Astrocyte (in vitro differentiated cells and primary cell): ENCODE results near the gene ARRB1. TPM values are rescaled to one million over a fixed set of nuclear protein-coding genes. Genes with fewer than 3 reads are reported as not detected.

Experiments
- DNase-seq: peaks from one replicate; pipeline ENCODE4 v3.0.0-alpha.2; 2010; ENCODE audit warnings: low read depth
- FAIRE-seq: peaks from 2 replicates; lab custom pipeline; 2011; peaks lifted over from hg19 to GRCh38; lab: Jason Lieb, UNC
- H2AFZ ChIP-seq: 2 replicates; pipeline ENCODE4 v1.6.0; 2012; ENCODE audit warnings: low read depth, low read length, inconsistent platforms
- H3K27ac ChIP-seq: 2 replicates; pipeline ENCODE4 v1.5.1; 2011; ENCODE audit warnings: low read depth, low read length, inconsistent platforms
- H3K27me3 ChIP-seq: 2 replicates; pipeline ENCODE4 v1.6.0; 2011; ENCODE audit warnings: low read length, inconsistent platforms; ENCODE audit not compliant: insufficient read depth
- H3K36me3 ChIP-seq: 2 replicates; pipeline ENCODE4 v1.5.1; 2011; ENCODE audit warnings: low read length, inconsistent platforms; ENCODE audit not compliant: insufficient read depth
- H3K4me1 ChIP-seq: 2 replicates; pipeline ENCODE4 v1.5.1; 2011; ENCODE audit warnings: low read length, inconsistent platforms; ENCODE audit not compliant: insufficient read depth
- H3K4me2 ChIP-seq: 2 replicates; pipeline ENCODE4 v1.6.0; 2012; ENCODE audit warnings: low read length, inconsistent platforms
- H3K4me3 ChIP-seq: 2 replicates; pipeline ENCODE4 v1.5.1; 2011; ENCODE audit warnings: low read depth, mild to moderate bottlenecking, low read length, inconsistent platforms; ENCODE audit not compliant: insufficient read depth
- H3K79me2 ChIP-seq: 2 replicates; pipeline ENCODE4 v1.6.0; 2012; ENCODE audit warnings: mild to moderate bottlenecking, low read length, inconsistent platforms; ENCODE audit not compliant: insufficient read depth
- H3K9ac ChIP-seq: 2 replicates; pipeline ENCODE4 v1.6.0; 2012; ENCODE audit warnings: mild to moderate bottlenecking, low read length, inconsistent platforms
- H3K9me3 ChIP-seq: 2 replicates; pipeline ENCODE4 v1.5.1; 2012; ENCODE audit warnings: low read depth, mild to moderate bottlenecking, low read length, inconsistent platforms; ENCODE audit not compliant: insufficient read depth
- H4K20me1 ChIP-seq: 2 replicates; pipeline ENCODE4 v1.6.0; 2012; ENCODE audit warnings: low read length, inconsistent platforms; ENCODE audit not compliant: insufficient read depth
- H3K27ac Mint-ChIP-seq: one replicate; pipeline ENCODE4 v1.8.0; 2021; ENCODE audit warnings: mild to moderate bottlenecking, mixed read lengths; ENCODE audit not compliant: unreplicated experiment
- H3K27me3 Mint-ChIP-seq: one replicate; pipeline ENCODE4 v1.8.0; 2021; ENCODE audit warnings: low read depth, mixed read lengths; ENCODE audit not compliant: unreplicated experiment
- H3K36me3 Mint-ChIP-seq: one replicate; pipeline ENCODE4 v1.8.0; 2021; ENCODE audit warnings: low read depth, mixed read lengths; ENCODE audit not compliant: unreplicated experiment
- H3K4me1 Mint-ChIP-seq: one replicate; pipeline ENCODE4 v1.8.0; 2021; ENCODE audit warnings: low read depth, mixed read lengths; ENCODE audit not compliant: unreplicated experiment
- H3K4me3 Mint-ChIP-seq: one replicate; pipeline ENCODE4 v1.8.0; 2021; ENCODE audit warnings: mild to moderate bottlenecking, moderate library complexity, mixed read lengths; ENCODE audit not compliant: unreplicated experiment
- H3K9me3 Mint-ChIP-seq: one replicate; pipeline ENCODE4 v1.8.0; 2021; ENCODE audit warnings: mild to moderate bottlenecking, mixed read lengths; ENCODE audit not compliant: unreplicated experiment
- EZH2 ChIP-seq: IDR thresholded peaks from 2 replicates; pipeline ENCODE4 v1.6.1; 2012; ENCODE audit warnings: mild to moderate bottlenecking, low read length, inconsistent platforms; ENCODE audit not compliant: insufficient read depth
- total RNA-seq: library from RNA; stranded (reverse); gene quantifications from 2 replicates; pipeline ENCODE4 v1.2.1, GENCODE V29; 2021
- TF ChIP-seq, protein P1 (sequence below): IDR thresholded peaks from 2 replicates; pipeline ENCODE4 v1.5.1; 2011; ENCODE audit warnings: low read depth, mild to moderate bottlenecking, inconsistent platforms, low read length, moderate library complexity; ENCODE audit not compliant: insufficient read depth

ARRB1 gene
- total RNA-seq, 1 donor from 2014 or later = 28.5 TPM

DNA sequence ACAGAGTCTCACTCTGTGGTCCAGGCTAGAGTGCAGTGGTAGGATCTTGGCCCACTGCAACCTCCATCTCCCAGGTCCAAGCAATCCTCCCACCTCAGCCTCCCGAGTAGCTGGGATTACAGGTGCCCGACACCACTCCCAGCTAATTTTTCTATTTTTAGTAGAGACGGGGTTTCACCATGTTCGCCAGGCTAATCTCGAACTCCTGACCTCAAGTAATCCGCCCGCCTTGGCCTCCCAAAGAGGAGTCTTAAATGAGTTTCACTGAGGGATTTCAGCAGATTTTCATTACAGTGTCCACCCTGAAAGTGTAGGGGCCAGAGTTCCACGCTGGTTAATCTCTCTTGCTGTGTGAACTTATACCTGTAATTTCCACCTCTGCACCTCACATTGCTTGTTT is 47.4 kb upstream of the ARRB1 start:
- H3K9ac ChIP-seq = no peak overlapping the region
- H3K4me1 ChIP-seq = peaks cover 26% of the 10 kb centered on the region
- H3K4me3 ChIP-seq = no peak overlapping the region
- H3K9me3 ChIP-seq = no peaks in the 10 kb centered on the region
- no peak overlapping the region for H3K27ac Mint-ChIP-seq
- H3K79me2 ChIP-seq = peaks cover 46% of the 10 kb centered on the region
- peaks cover 24% of the 10 kb centered on the region for H3K4me1 Mint-ChIP-seq
- H3K27me3 ChIP-seq = no peaks in the 10 kb centered on the region
- H3K27me3 Mint-ChIP-seq = no peaks in the 10 kb centered on the region
- peak overlapping the region; percentile 57 for H2AFZ ChIP-seq
- FAIRE-seq (no peak), DNase-seq (no peak)
- H3K36me3 ChIP-seq = peaks cover 30% of the 10 kb centered on the region
- peak overlapping the region; percentile 98 for H3K4me3 Mint-ChIP-seq
- H3K27ac ChIP-seq = no peak overlapping the region
- H4K20me1 ChIP-seq = peaks cover 42% of the 10 kb centered on the region
- no peaks in the 10 kb centered on the region for H3K9me3 Mint-ChIP-seq
- peaks cover 27% of the 10 kb centered on the region for H3K36me3 Mint-ChIP-seq
- TF ChIP-seq EZH2 = no peak
- TF ChIP-seq, protein P1, sequence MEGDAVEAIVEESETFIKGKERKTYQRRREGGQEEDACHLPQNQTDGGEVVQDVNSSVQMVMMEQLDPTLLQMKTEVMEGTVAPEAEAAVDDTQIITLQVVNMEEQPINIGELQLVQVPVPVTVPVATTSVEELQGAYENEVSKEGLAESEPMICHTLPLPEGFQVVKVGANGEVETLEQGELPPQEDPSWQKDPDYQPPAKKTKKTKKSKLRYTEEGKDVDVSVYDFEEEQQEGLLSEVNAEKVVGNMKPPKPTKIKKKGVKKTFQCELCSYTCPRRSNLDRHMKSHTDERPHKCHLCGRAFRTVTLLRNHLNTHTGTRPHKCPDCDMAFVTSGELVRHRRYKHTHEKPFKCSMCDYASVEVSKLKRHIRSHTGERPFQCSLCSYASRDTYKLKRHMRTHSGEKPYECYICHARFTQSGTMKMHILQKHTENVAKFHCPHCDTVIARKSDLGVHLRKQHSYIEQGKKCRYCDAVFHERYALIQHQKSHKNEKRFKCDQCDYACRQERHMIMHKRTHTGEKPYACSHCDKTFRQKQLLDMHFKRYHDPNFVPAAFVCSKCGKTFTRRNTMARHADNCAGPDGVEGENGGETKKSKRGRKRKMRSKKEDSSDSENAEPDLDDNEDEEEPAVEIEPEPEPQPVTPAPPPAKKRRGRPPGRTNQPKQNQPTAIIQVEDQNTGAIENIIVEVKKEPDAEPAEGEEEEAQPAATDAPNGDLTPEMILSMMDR = no peak
- H3K4me2 ChIP-seq = no peak overlapping the region

DNA sequence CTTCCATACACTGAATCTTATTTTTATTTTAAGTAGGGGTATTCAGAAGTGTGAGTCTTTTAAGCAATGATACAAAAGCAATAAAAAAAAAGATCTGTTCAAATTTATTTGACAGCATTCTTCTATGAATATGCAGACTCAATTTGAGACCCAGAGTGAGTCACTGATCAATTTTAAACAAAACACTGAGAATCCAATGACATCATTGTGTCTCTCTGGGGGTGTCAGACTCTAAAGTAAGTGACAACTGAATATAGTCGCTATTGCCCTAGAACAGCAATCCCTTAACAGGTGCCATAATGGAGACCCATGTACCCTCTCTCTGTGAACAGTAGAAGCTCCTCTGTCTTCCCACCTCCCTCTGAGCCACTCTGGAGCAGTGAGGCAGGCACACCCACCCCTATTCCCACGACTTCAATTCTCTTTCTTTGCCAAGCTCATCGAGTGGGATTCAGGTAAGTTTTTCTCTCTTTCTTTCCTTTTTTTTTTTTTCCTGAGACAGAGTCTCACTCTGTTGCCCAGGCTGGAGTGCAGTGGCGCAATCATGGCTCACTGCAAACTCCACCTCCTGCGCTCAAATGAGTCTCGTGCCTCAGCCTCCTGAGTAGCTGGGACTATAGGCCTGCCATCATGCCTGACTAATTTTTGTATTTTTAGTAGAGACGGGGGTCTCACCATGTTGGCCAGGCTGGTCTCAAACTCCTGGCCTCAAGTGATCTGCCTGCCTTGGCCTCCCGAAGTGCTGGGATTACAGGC is 42.8 kb upstream of the ARRB1 start:
- Histone ChIP-seq H3K9ac (no peak overlapping the region), H3K36me3 (no peaks in the 10 kb centered on the region), H3K79me2 (peaks cover under 1% of the 10 kb centered on the region), H3K27ac (no peak overlapping the region), H2AFZ (no peak overlapping the region), H4K20me1 (no peaks in the 10 kb centered on the region), H3K4me3 (no peak overlapping the region), H3K9me3 (no peaks in the 10 kb centered on the region), H3K4me1 (no peaks in the 10 kb centered on the region), H3K4me2 (no peak overlapping the region), H3K27me3 (peaks cover 5% of the 10 kb centered on the region)
- Mint-ChIP-seq H3K4me1 (no peaks in the 10 kb centered on the region), H3K9me3 (no peaks in the 10 kb centered on the region), H3K4me3 (no peak overlapping the region), H3K27ac (no peak overlapping the region), H3K36me3 (peaks cover 2% of the 10 kb centered on the region), H3K27me3 (no peaks in the 10 kb centered on the region)
- TF ChIP-seq, protein P1 = no peak
- no peak for TF ChIP-seq EZH2
- no peak for DNase-seq
- no peak for FAIRE-seq

DNA sequence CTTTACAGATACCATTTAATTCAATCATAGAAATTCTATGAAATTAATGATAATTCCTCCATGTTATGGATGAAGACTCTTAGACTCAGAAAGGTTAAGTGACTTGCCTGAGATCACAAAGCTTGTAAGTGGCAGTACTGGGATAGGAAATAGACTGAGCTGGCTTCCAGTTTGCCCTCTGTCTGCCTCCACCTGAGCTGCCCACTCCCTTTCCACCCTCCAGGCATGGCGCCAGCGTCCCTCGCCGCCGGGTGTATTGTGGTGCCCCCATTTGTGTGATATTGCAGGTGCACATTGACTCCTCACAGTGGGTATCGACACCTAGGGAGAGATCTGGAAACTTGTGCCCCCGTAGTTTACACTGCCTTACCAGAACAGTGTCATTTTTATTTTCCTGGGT is 38.5 kb upstream of the ARRB1 start:
- FAIRE-seq = no peak

More for the DNA sequence above, 38.5 kb upstream of the ARRB1 start:
- no peak for DNase-seq
- TF ChIP-seq, protein P1 = no peak
- no peak for TF ChIP-seq EZH2
- H4K20me1 ChIP-seq = no peaks in the 10 kb centered on the region
- no peaks in the 10 kb centered on the region for H3K79me2 ChIP-seq
- H3K9me3 Mint-ChIP-seq = no peaks in the 10 kb centered on the region
- H3K27ac ChIP-seq = no peak overlapping the region
- no peak overlapping the region for H3K4me3 Mint-ChIP-seq
- H3K9ac ChIP-seq = no peak overlapping the region
- no peak overlapping the region for H3K4me3 ChIP-seq
- no peak overlapping the region for H3K27ac Mint-ChIP-seq
- peaks cover 4% of the 10 kb centered on the region for H3K4me1 ChIP-seq
- no peak overlapping the region for H3K4me2 ChIP-seq
- H3K27me3 ChIP-seq = peaks cover 5% of the 10 kb centered on the region
- H3K4me1 Mint-ChIP-seq = peaks cover 7% of the 10 kb centered on the region
- no peaks in the 10 kb centered on the region for H3K36me3 ChIP-seq
- no peaks in the 10 kb centered on the region for H3K27me3 Mint-ChIP-seq
- H3K36me3 Mint-ChIP-seq = no peaks in the 10 kb centered on the region
- no peak overlapping the region for H2AFZ ChIP-seq
- H3K9me3 ChIP-seq = no peaks in the 10 kb centered on the region
